Fibroblast of the aortic adventitia (primary cell): ENCODE data around the gene HECW1. TPM values are rescaled to one million over a fixed set of nuclear protein-coding genes. Genes with fewer than 3 reads are reported as not detected.

Source experiments
- DNase-seq: peaks from one replicate; pipeline ENCODE4 v3.0.0-alpha.2; 2010; ENCODE audit warnings: low read depth
- H3K4me3 ChIP-seq: 2 replicates; pipeline ENCODE4 v1.5.1; 2011; ENCODE audit warnings: low read depth, mild to moderate bottlenecking, control low read depth, low read length, moderate library complexity
- total RNA-seq: library from RNA; depleted of rRNA; stranded (reverse); fragments of >200 nt; gene quantifications from 2 replicates; pipeline ENCODE4 v1.2.3, GENCODE V29; 2012; ENCODE audit warnings: low replicate concordance
- TF ChIP-seq, protein P1 (sequence below): IDR thresholded peaks from 2 replicates; pipeline ENCODE4 v1.5.1; 2011; ENCODE audit warnings: mild to moderate bottlenecking, low read length, control low read depth, inconsistent platforms; ENCODE audit not compliant: insufficient read depth

Gene HECW1
- total RNA-seq, 1 donor = 3.6 TPM

DNA sequence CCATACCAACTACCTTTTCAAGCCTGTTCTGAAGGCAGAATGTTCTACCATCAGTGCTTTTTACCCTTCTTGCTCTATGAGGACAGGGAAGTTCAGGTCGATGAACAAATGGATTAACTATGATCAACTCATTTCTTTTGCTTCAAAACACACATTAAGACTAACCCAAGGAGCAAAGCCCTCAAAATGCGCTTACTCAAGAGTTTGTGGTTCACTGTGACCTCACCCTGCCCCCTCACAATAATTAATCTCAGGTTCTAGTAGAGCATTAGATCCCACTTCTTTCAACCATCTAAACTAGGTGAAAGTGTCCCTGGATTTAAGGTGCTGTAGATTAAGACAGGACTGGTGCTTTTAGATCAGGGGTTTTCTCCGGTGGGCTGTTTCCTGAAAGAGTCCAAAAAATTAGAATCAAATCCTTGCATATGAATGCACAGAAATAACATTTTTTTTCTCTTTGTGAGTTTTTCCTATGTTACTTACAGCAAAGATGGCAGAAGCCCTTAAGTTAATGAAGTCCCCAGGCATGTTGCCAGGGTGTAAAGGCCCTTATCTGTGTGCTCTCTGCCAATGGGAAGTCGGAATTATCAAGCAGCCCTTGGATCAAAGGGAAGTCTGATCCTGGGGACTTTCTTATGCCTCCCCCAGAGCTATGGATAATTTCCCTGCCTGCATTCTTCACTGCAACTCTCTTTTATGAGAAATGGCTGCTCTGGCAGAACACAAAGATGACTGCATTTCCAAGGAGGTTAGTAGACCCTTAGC lies 264.9 kb downstream of the HECW1 start:
- H3K4me3 ChIP-seq = no peak overlapping the region
- DNase-seq = peak; percentile 4
- TF ChIP-seq, protein P1, sequence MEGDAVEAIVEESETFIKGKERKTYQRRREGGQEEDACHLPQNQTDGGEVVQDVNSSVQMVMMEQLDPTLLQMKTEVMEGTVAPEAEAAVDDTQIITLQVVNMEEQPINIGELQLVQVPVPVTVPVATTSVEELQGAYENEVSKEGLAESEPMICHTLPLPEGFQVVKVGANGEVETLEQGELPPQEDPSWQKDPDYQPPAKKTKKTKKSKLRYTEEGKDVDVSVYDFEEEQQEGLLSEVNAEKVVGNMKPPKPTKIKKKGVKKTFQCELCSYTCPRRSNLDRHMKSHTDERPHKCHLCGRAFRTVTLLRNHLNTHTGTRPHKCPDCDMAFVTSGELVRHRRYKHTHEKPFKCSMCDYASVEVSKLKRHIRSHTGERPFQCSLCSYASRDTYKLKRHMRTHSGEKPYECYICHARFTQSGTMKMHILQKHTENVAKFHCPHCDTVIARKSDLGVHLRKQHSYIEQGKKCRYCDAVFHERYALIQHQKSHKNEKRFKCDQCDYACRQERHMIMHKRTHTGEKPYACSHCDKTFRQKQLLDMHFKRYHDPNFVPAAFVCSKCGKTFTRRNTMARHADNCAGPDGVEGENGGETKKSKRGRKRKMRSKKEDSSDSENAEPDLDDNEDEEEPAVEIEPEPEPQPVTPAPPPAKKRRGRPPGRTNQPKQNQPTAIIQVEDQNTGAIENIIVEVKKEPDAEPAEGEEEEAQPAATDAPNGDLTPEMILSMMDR = no peak

DNA sequence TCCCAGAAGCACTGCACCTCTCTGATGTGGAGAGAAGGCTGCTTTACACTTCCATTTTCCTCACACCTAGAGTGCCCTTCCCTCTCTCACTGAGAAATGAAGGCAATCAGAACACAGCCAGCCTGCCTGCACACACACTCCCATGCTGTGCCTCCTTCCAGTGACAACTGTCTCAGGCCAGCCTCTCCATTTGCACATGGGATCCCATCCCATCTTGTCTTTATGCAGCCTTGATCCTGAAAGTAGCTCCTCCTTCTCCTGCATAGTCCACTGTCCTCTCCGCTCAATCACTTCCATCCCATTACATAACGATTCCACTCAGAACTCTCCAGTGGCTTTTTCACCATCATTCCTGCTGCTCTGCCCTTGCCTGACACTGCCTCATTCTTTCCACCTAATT lies 266.8 kb downstream of the HECW1 start:
- H3K4me3 ChIP-seq = no peak overlapping the region
- TF ChIP-seq, protein P1 = no peak
- no peak for DNase-seq

DNA sequence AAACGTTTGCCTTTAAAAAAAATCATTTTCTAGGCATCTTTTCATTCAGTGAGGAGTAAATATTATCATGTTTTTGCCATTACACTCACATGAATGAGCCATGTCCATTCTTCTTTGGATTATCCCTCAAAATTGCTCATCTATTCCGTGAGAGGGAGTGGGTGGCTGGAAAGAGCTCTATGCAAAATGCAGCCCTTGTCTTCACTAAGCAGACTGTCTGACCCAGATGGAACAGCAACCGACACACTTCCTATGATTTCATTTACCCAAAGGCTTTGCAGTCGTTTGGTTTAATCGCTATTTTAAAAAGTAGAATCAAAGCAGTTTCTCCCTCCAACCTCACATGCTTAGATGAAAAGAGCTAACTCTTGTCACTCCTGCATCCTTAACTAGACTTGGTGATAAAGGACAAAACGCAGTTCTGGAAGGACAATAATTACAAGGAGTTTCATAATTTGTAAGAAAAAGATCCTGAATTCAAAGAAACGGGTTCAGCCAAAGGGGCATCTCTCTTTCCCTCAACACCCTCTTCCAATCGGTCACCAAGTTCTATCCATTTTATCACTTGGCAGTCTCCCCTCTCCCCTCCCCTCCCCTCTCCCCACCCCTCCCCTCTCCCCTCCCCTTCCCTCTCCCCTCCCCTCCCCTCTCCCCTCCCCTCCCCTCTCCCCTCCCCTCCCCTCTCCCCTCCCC lies 272.3 kb downstream of the HECW1 start:
- no peak overlapping the region for H3K4me3 ChIP-seq
- no peak for DNase-seq
- TF ChIP-seq, protein P1 = no peak

DNA sequence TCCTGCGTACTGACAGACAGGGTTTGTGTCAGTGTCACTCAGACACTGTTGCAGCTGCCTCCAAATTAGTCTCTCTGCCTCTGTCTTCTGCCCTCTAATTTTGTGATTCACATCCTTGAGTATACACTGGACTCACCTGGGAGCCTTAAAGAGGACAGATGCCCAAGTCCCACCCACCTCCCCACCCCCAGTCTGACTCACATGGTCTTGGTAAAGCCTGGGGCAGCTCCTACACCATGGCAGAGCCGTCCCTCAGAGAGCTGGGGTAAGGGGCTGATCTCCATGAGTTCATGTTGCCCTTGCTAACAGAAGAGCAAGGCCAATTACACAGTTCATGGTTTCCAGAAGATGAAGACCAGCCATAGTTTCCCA lies 272.8 kb downstream of the HECW1 start:
- DNase-seq = no peak
- TF ChIP-seq, protein P1 = no peak

DNA sequence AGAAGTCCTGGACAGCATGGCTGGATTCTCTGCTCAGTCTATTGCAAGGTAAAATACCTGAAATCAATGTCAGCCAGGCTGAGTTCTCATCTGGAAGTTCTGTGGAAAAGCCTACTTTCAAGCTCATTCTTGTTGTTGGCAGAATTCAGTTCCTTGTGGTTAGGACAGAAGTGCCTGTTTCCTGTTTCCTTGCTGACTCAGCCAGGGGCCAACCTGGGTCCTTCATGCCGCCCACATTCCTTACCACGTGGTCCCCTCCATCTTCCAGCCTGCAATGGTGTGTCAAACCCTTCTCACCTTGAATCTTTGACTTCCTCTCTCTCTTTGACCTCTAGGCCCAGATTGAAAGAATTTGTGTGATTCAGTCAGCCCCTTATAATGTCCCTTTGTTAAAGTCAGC lies 273.4 kb downstream of the HECW1 start:
- TF ChIP-seq, protein P1 = no peak
- no peak overlapping the region for H3K4me3 ChIP-seq
- DNase-seq = peak; percentile 2

More for the DNA sequence above, 272.8 kb downstream of the HECW1 start:
- no peak overlapping the region for H3K4me3 ChIP-seq

DNA sequence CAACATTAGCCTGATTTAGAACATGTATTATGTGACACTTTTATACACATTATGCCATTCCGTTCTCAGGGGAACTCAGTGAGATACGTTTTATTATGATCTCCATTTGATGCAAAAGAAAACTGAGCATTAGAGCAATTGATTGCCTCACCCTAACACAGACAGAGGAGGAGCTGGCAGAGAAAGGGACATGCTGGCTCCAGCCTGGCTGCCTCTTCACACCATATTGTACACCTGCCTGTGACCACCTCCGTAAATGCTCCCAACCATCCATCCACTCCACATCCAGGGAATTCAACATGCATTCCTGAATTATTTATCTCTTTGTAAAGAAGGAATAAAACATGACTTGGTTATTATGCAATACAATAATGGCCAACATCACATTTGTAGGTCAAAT lies 275.5 kb downstream of the HECW1 start:
- TF ChIP-seq, protein P1 = no peak
- no peak for DNase-seq
- H3K4me3 ChIP-seq = no peak overlapping the region
